PFSK-1 (cell line): Measurements from ENCODE around the gene ISLR2.

ENCODE experiments used
- FOXP2 ChIP-seq: optimal IDR thresholded peaks from 2 replicates; pipeline ENCODE3; 2011; ENCODE audit warnings: borderline replicate concordance, control low read depth, inconsistent platforms; ENCODE audit not compliant: insufficient read depth; ENCODE audit errors: extremely low read length, extremely low read depth
- POLR2AphosphoS5 ChIP-seq: IDR thresholded peaks from 2 replicates; pipeline ENCODE4 v1.6.1; 2012; ENCODE audit warnings: low read depth, mild to moderate bottlenecking, control low read depth, low read length, moderate library complexity
- REST ChIP-seq, 2 experiments: IDR thresholded peaks; 2 replicates each; pipeline versions ENCODE4 v1.6.1 to v1.8.0; 2011 to 2012; ENCODE audit warnings: low read depth in 2 of 2, low read length in 2 of 2, control low read depth in 1 of 2, inconsistent platforms in 1 of 2, mild to moderate bottlenecking in 1 of 2, moderate library complexity in 1 of 2; ENCODE audit not compliant: insufficient read depth in 1 of 2
- SIN3A ChIP-seq: IDR thresholded peaks from 2 replicates; pipeline ENCODE4 v1.6.1; 2012; ENCODE audit warnings: mild to moderate bottlenecking, low read length, moderate library complexity, borderline replicate concordance; ENCODE audit not compliant: insufficient read depth
- TAF1 ChIP-seq: IDR thresholded peaks from 2 replicates; pipeline ENCODE4 v1.6.1; 2012; ENCODE audit warnings: low read length, control low read depth, borderline replicate concordance; ENCODE audit not compliant: insufficient read depth

ISLR2 gene

GRCh38 chr15:74179983-74180880 is 49.8 kb downstream of the ISLR2 start:
- no peak for TF ChIP-seq FOXP2
- no peak for TF ChIP-seq POLR2AphosphoS5
- no peak for TF ChIP-seq SIN3A
- TF ChIP-seq TAF1: no peak
- no peak for TF ChIP-seq REST (IDR thresholded peaks at IDR 0.05; ENCODE audit: insufficient read depth in 1 of 2, low read depth in 2 of 2, low read length in 2 of 2)

DNA sequence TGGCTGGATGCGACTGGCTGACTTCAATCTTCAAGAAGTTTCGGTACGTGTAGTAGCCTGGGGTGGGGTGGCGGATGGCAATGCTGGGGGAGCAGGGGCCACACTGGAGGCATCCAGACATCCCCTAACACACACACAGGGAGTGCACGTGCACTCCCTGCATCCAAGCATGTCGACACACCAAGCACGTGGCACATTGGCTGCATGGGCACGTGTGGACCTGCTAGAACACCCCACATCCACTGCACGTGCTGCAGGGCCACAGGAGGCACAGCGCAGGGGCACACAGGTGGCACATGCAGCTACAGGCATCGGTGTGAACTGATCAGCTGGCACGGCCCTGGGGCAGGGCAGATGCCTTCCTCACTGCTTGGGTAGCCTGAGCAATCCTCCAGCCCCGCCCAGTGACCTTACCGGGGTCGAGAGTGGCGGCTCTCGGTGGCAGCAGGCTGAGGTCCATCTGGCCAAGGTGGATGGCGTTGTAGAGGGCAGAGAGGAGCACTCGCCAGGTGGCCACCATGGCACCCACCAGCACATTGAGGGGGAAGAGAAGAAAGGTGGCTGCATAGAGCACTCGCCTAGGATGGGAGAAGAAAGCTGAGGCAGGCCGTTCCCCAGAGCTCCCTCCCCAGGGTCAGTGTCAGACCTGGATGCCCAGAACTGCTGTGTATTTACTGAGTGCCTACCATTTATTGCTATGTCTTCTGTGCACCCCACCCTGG is 50.7 kb downstream of the ISLR2 start:
- TF ChIP-seq TAF1: no peak

DNA sequence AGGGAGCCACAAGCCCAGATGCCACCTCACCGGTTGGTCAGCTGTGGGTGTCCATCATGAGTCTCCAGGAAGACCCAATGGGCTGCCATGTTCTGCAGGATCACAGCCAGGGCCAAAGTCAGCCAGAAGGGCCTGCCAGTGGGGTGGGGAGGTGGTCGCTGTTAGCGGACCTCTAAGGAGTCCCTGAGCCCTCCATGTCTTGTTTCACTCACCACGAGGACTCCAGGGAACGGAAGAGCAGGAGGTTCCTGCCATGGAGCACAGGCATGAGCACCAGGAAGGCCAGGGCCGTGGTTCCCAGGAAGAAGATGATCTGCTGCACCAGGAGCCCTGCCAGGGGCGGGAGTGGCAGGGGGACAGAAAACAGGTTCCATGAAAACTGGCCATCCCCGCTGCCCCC is 51.7 kb downstream of the ISLR2 start:
- TF ChIP-seq REST (IDR thresholded peaks at IDR 0.05; ENCODE audit: insufficient read depth in 1 of 2, low read depth in 2 of 2, low read length in 2 of 2) (no peak), SIN3A (no peak), POLR2AphosphoS5 (no peak), TAF1 (no peak), FOXP2 (no peak)

DNA sequence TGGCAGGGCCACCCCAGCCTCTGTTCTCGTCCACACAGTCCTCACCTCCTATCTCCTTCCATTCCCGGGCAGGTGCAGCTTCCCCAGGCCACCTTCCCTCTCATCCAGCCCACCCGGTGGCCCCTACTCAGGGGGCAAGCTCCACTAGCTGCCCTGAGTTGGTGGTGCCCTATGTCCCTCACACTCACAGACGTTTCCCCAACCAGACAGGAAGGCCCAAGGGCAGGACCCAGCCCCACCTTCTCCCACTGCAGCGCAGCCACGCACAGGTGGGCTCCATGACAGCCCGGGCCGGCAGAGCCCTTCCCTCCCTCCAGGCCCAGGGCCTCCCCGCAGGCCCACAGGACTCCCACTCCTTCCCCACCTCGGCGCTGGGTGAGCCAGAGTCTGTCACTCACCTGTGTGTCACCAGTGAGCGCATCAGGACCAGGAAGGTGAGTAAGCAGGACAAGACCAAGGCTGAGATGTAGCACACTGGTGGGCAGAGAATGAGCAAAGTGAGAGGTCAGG is 54.3 kb downstream of the ISLR2 start:
- TF ChIP-seq TAF1 (no peak), SIN3A (no peak), REST (IDR thresholded peaks at IDR 0.05; ENCODE audit: insufficient read depth in 1 of 2, low read depth in 2 of 2, low read length in 2 of 2) (no peak), FOXP2 (no peak), POLR2AphosphoS5 (no peak)

- TF ChIP-seq FOXP2 (no peak), REST (IDR thresholded peaks at IDR 0.05; ENCODE audit: insufficient read depth in 1 of 2, low read depth in 2 of 2, low read length in 2 of 2) (no peak), SIN3A (no peak), TAF1 (no peak), POLR2AphosphoS5 (no peak)
These were observed 55.4 kb downstream of the ISLR2 start for GRCh38 chr15:74185710-74186348.
